ENCODE measurements around the gene DNAH6.

DNAH6 gene

DNA sequence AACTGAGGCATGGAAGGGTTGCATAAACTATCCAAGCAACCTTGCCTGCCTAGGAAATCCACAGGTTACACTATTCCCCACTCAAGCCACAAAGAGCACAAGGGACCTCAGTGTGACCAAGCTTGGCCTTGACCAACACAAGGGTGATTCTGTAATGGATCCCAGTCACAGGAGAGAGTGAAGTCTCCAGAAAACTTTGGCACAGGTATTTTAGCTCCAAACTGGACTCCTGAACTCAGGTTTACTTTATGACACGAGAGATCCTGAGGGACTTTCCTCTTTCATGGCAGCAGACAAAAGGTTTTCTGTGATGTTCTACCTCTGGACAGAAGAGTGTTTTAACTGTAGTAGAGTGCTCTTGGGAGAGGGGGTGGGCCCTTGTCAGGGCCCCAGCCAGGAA, 195.4 kb downstream of the DNAH6 start:
- TF ChIP-seq, protein P1, sequence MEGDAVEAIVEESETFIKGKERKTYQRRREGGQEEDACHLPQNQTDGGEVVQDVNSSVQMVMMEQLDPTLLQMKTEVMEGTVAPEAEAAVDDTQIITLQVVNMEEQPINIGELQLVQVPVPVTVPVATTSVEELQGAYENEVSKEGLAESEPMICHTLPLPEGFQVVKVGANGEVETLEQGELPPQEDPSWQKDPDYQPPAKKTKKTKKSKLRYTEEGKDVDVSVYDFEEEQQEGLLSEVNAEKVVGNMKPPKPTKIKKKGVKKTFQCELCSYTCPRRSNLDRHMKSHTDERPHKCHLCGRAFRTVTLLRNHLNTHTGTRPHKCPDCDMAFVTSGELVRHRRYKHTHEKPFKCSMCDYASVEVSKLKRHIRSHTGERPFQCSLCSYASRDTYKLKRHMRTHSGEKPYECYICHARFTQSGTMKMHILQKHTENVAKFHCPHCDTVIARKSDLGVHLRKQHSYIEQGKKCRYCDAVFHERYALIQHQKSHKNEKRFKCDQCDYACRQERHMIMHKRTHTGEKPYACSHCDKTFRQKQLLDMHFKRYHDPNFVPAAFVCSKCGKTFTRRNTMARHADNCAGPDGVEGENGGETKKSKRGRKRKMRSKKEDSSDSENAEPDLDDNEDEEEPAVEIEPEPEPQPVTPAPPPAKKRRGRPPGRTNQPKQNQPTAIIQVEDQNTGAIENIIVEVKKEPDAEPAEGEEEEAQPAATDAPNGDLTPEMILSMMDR (IDR thresholded peaks at IDR 0.05; ENCODE audit: low read depth, low read length): no peak
- no peak overlapping the region for H3K4me3 ChIP-seq (ENCODE audit: low read depth, low read length)
- no peak for DNase-seq (ENCODE audit: low read depth, low spot score)
- in situ Hi-C loops (cut with HindIII; ENCODE audit: low sequenced_read_pairs): no loop called here

DNA sequence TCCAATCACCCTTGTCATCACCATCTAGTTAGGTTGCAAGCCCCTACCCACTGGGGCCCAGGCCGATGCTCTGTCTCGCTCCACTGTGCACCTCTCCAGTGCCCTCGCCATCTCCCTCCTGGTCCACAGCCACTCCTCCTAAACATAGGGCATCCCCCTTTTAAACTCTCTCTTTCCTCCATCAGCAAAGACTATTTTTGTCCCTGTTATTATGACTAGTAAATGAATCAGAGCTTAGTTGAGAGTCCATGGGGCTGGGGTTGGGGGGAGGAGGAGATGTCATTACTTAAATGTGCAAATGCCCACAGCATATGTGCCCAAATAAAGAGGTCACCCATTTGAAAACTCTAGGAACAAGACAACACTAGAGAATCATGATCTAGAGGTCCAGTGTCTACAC, 197.1 kb downstream of the DNAH6 start:
- TF ChIP-seq, protein P1 (IDR thresholded peaks at IDR 0.05; ENCODE audit: low read depth, low read length): no peak
- in situ Hi-C loops (cut with HindIII; ENCODE audit: low sequenced_read_pairs): no loop called here
- no peak for DNase-seq (ENCODE audit: low read depth, low spot score)
- H3K4me3 ChIP-seq (ENCODE audit: low read depth, low read length): no peak overlapping the region

DNA sequence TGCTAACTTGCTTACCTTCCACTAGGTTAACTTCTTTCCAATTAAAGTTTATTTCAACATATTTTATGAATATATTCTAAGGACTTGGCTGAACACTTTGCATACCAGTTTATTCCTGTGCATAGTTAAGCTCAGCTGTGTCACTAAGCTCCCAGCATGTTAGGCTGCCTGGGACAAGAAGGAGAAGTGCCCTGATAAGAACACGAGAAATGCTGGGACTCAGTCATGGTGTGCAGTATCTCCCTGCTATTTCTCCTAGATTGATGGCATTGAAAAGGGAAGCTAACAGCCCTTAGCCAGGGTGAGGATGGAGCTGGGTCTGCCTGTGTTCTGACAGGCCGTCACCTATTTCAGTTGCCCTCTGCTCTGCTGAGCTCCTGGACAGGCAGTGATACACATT, 200.3 kb downstream of the DNAH6 start:
- in situ Hi-C loops (cut with HindIII; ENCODE audit: low sequenced_read_pairs): no loop called here
- DNase-seq (ENCODE audit: low read depth, low spot score): no peak
- TF ChIP-seq, protein P1 (IDR thresholded peaks at IDR 0.05; ENCODE audit: low read depth, low read length): no peak
- H3K4me3 ChIP-seq (ENCODE audit: low read depth, low read length): no peak overlapping the region

DNA sequence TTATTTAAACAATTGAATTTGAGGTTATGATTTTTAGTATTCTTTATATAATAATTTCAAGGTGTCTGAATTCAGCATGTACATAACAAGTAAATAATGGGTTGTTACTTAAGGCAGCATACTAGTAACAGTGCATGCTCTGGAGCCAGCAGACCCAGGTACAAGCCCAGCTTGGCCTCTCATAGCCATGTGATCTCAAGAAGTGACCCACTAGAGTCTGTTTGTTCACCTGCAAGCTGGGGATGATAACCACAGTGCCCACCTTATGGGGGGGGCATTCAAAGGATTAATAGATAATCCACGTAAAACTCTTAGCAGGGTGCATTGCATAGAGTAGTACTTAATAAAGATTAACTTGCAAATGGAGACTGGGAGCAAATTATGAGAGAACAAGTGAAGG, 201.0 kb downstream of the DNAH6 start:
- TF ChIP-seq, protein P1 (IDR thresholded peaks at IDR 0.05; ENCODE audit: low read depth, low read length): no peak
- H3K4me3 ChIP-seq (ENCODE audit: low read depth, low read length): no peak overlapping the region
- no peak for DNase-seq (ENCODE audit: low read depth, low spot score)
- in situ Hi-C loops (cut with HindIII; ENCODE audit: low sequenced_read_pairs): no loop called here

DNA sequence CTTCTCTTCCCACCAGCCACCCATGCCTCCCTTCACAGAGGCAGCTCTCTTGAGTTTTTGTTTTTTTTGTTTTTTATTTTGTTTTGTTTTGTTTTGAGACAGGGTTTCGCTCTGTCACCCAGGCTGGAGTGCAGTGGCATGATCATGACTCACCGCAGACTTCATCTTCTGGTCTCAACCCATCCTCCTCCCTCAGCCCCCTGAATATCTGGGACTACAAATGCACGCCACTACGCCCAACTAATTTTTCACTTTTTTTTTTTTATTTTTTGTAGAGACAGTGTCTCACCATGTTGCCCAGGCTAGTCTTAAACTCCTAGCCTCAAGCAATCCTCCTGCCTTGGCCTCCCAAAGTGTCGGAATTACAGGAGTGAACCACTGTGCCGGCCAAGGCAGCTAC, 203.1 kb downstream of the DNAH6 start:
- TF ChIP-seq, protein P1 (IDR thresholded peaks at IDR 0.05; ENCODE audit: low read depth, low read length): no peak
- no peak overlapping the region for H3K4me3 ChIP-seq (ENCODE audit: low read depth, low read length)
- DNase-seq (ENCODE audit: low read depth, low spot score): no peak
- in situ Hi-C loops (cut with HindIII; ENCODE audit: low sequenced_read_pairs): no loop called here

DNA sequence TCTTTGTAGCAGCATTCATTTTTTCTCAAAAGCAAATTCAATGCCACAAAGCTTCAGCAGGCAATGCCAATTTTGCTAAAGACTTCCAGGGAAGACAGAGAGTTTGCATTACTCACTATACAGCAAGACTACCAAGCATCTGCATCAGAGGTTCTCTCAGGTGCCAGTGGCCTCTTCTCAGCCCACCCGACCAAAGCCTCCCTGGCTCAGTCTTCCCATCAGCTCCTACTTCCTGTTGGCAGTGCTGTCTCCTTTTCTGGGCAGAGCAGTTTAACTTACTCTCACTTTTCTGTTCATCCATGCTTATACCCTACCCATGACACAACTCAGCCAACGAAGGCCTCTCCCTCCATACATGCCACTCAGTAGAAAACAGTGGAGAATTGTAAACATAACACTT, 207.5 kb downstream of the DNAH6 start:
- no peak overlapping the region for H3K4me3 ChIP-seq (ENCODE audit: low read depth, low read length)
- in situ Hi-C loops (cut with HindIII; ENCODE audit: low sequenced_read_pairs): no loop called here
- DNase-seq (ENCODE audit: low read depth, low spot score): no peak
- TF ChIP-seq, protein P1 (IDR thresholded peaks at IDR 0.05; ENCODE audit: low read depth, low read length): no peak

DNA sequence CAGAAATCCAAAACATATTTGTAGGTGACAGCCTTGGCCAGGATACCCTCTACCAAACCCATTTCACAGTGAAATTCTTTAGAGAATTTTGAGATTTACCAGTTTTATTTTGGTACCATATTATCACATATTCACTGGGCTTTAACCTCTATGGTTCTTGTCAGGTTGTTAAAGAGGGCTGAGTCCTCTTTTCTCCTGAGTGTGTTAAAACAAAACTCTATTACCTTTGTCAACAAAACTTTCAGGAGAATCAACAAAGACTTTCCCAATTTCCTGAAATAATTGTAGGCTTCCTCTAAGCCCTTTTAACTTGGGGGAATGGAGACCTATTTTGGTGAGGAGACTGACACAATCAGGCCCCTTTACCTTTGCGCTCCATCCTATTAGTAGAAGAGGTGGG, 209.4 kb downstream of the DNAH6 start:
- TF ChIP-seq, protein P1 (IDR thresholded peaks at IDR 0.05; ENCODE audit: low read depth, low read length): no peak
- in situ Hi-C loops (cut with HindIII; ENCODE audit: low sequenced_read_pairs): no loop called here
- no peak overlapping the region for H3K4me3 ChIP-seq (ENCODE audit: low read depth, low read length)
- no peak for DNase-seq (ENCODE audit: low read depth, low spot score)
